ENCODE results near the gene RALGAPA2. TPM values are rescaled to one million over a fixed set of nuclear protein-coding genes. Genes with fewer than 3 reads are reported as not detected.

The RALGAPA2 gene
- total and polyA plus RNA-seq, 2 experiments from 2014 or later = 1.3 to 2.6 TPM

DNA sequence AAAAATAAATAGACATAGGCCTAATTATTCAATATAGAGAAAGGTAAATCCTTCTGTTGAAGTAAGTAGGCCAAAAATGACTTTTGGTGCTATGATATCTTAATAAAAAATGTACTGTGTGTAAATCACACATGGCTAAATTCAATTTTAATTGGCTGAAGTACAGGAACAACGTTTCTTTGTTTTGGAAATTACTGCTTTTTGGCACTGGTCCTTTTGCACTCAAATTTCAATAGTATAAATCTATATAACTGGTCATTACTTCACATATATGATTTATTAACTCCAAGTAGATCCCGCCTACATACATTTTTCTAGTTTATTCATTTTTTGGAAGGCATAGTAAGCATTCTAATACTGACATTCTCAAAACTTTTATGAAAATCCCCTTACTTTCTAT lies 114.5 kb downstream of the RALGAPA2 start:
- no peak overlapping the region for H3K4me2 ChIP-seq (ENCODE audit: unreplicated experiment)
- H3K4me3 ChIP-seq = no peak overlapping the region
- no peaks in the 10 kb centered on the region for H3K27me3 ChIP-seq (replicated peaks; ENCODE audit: insufficient read depth)
- no peaks in the 10 kb centered on the region for H3K9me2 ChIP-seq (ENCODE audit: insufficient read depth)
- H3K79me2 ChIP-seq (ENCODE audit: insufficient read depth) = no peaks in the 10 kb centered on the region
- H4K20me1 ChIP-seq (ENCODE audit: insufficient read depth) = no peaks in the 10 kb centered on the region
- no peaks in the 10 kb centered on the region for H3K9me3 ChIP-seq (ENCODE audit: low read depth)
- no peak overlapping the region for H3K9ac ChIP-seq
- DNase-seq = no peak
- H3F3A ChIP-seq (ENCODE audit: insufficient read depth) = peaks cover 3% of the 10 kb centered on the region; the same call in 1 of the 2 replicates
- H2AFZ ChIP-seq = no peak overlapping the region
- no peak overlapping the region for H3K27ac ChIP-seq
- WGBS, 2 experiments (ENCODE audit: low coverage in 1 of 2, low lambda C conversion rate in 2 of 2, missing lambda C conversion rate in 2 of 2) = 54 to 56% methylated on average over 2 of the region's 2 CpGs
- in situ Hi-C loops (cut with MboI) = no loop called here
- TF ChIP-seq EZH2 (IDR thresholded peaks at IDR 0.05; ENCODE audit: insufficient read depth, poor library complexity, severe bottlenecking) (no peak), EZH2phosphoT487 (IDR thresholded peaks at IDR 0.05; ENCODE audit: insufficient read depth, low read depth) (no peak)
- H3K36me3 ChIP-seq (ENCODE audit: low read depth) = no peaks in the 10 kb centered on the region
- H3K4me1 ChIP-seq (ENCODE audit: insufficient read depth) = peaks cover 9% of the 10 kb centered on the region; the same call in 1 of the 2 replicates

- no peak for TF ChIP-seq EZH2phosphoT487 (IDR thresholded peaks at IDR 0.05; ENCODE audit: insufficient read depth, low read depth)
- no peak for TF ChIP-seq EZH2 (IDR thresholded peaks at IDR 0.05; ENCODE audit: insufficient read depth, poor library complexity, severe bottlenecking)
- Histone ChIP-seq H3K79me2 (ENCODE audit: insufficient read depth) (no peaks in the 10 kb centered on the region), H3K4me1 (ENCODE audit: insufficient read depth) (peaks cover 10% of the 10 kb centered on the region; the same call in 1 of the 2 replicates), H2AFZ (peak overlapping the region; percentile 77), H3F3A (ENCODE audit: insufficient read depth) (peaks cover 3% of the 10 kb centered on the region; the same call in 1 of the 2 replicates), H3K36me3 (ENCODE audit: low read depth) (no peaks in the 10 kb centered on the region), H3K9me3 (ENCODE audit: low read depth) (no peaks in the 10 kb centered on the region), H3K4me2 (ENCODE audit: unreplicated experiment) (peak overlapping the region; percentile 70), H3K27ac (peak overlapping the region; percentile 36), H3K9me2 (ENCODE audit: insufficient read depth) (no peaks in the 10 kb centered on the region), H3K9ac (peak overlapping the region; percentile 59), H3K27me3 (replicated peaks; ENCODE audit: insufficient read depth) (no peaks in the 10 kb centered on the region), H3K4me3 (peak overlapping the region; percentile 56), H4K20me1 (ENCODE audit: insufficient read depth) (no peaks in the 10 kb centered on the region)
- DNase-seq = peak; percentile 80
- in situ Hi-C loops (cut with MboI) = no loop called here
- 0 to 1% methylated on average over 1 of the region's 1 CpG for WGBS, 2 experiments (ENCODE audit: low coverage in 1 of 2, low lambda C conversion rate in 2 of 2, missing lambda C conversion rate in 2 of 2)
Measured at GRCh38 chr20:20594171-20594530, 118.3 kb downstream of the RALGAPA2 start.

- H4K20me1 ChIP-seq (ENCODE audit: insufficient read depth) = no peaks in the 10 kb centered on the region
- peak overlapping the region; percentile 26 for H3K4me2 ChIP-seq (ENCODE audit: unreplicated experiment)
- H3F3A ChIP-seq (ENCODE audit: insufficient read depth) = peaks cover 3% of the 10 kb centered on the region; the same call in 1 of the 2 replicates
- peak; percentile 81 for DNase-seq
- H3K4me1 ChIP-seq (ENCODE audit: insufficient read depth) = peaks cover 10% of the 10 kb centered on the region; the same call in 1 of the 2 replicates
- no peaks in the 10 kb centered on the region for H3K79me2 ChIP-seq (ENCODE audit: insufficient read depth)
- no peaks in the 10 kb centered on the region for H3K9me3 ChIP-seq (ENCODE audit: low read depth)
- H3K9ac ChIP-seq = no peak overlapping the region
- peak overlapping the region; percentile 49 for H2AFZ ChIP-seq
- WGBS, 2 experiments (ENCODE audit: low coverage in 1 of 2, low lambda C conversion rate in 2 of 2, missing lambda C conversion rate in 2 of 2) = 29 to 31% methylated on average over 9 of the region's 9 CpGs
- H3K27me3 ChIP-seq (replicated peaks; ENCODE audit: insufficient read depth) = no peaks in the 10 kb centered on the region
- in situ Hi-C loops (cut with MboI) = no loop called here
- H3K27ac ChIP-seq = no peak overlapping the region
- no peaks in the 10 kb centered on the region for H3K9me2 ChIP-seq (ENCODE audit: insufficient read depth)
- peak overlapping the region; percentile 56; the same call in 1 of the 2 replicates for H3K4me3 ChIP-seq
- no peak for TF ChIP-seq EZH2 (IDR thresholded peaks at IDR 0.05; ENCODE audit: insufficient read depth, poor library complexity, severe bottlenecking)
- no peak for TF ChIP-seq EZH2phosphoT487 (IDR thresholded peaks at IDR 0.05; ENCODE audit: insufficient read depth, low read depth)
- no peaks in the 10 kb centered on the region for H3K36me3 ChIP-seq (ENCODE audit: low read depth)
Measured at GRCh38 chr20:20593447-20594170, 118.8 kb downstream of the RALGAPA2 start.

- Histone ChIP-seq H3K9me2 (ENCODE audit: insufficient read depth) (no peaks in the 10 kb centered on the region), H3K9me3 (ENCODE audit: low read depth) (no peaks in the 10 kb centered on the region), H3F3A (ENCODE audit: insufficient read depth) (no peaks in the 10 kb centered on the region), H3K4me1 (ENCODE audit: insufficient read depth) (no peaks in the 10 kb centered on the region), H3K9ac (no peak overlapping the region), H3K79me2 (ENCODE audit: insufficient read depth) (no peaks in the 10 kb centered on the region), H2AFZ (no peak overlapping the region), H3K4me2 (ENCODE audit: unreplicated experiment) (no peak overlapping the region), H3K36me3 (ENCODE audit: low read depth) (no peaks in the 10 kb centered on the region), H3K4me3 (no peak overlapping the region), H3K27ac (no peak overlapping the region), H4K20me1 (ENCODE audit: insufficient read depth) (no peaks in the 10 kb centered on the region), H3K27me3 (replicated peaks; ENCODE audit: insufficient read depth) (no peaks in the 10 kb centered on the region)
- in situ Hi-C loops (cut with MboI) = no loop called here
- no peak for DNase-seq
- no peak for TF ChIP-seq EZH2phosphoT487 (IDR thresholded peaks at IDR 0.05; ENCODE audit: insufficient read depth, low read depth)
- no peak for TF ChIP-seq EZH2 (IDR thresholded peaks at IDR 0.05; ENCODE audit: insufficient read depth, poor library complexity, severe bottlenecking)
- 100% methylated on average over 1 of the region's 1 CpG for WGBS, 2 experiments (ENCODE audit: low coverage in 1 of 2, low lambda C conversion rate in 2 of 2, missing lambda C conversion rate in 2 of 2)
Measured at GRCh38 chr20:20585146-20585545, 127.3 kb downstream of the RALGAPA2 start.

Data from GM23248 (cell line).